HEK293 (cell line): ENCODE measurements around the gene NCKAP5.

ENCODE experiments used
- CTCF ChIA-PET: fragments of 350-600 bp; formaldehyde crosslinking; extraction: SDS; loops from one replicate; lab custom pipeline; 2021; ENCODE audit warnings: antibody characterized with exemption; lab: Yijun Ruan, JAX
- POLR2A ChIA-PET: fragments of 300-600 bp; formaldehyde crosslinking; extraction: SDS; loops from one replicate; lab custom pipeline; 2020; ENCODE audit warnings: antibody characterized with exemption, inconsistent platforms; lab: Yijun Ruan, JAX
- H3K27ac ChIP-seq: fragments of 200-500 bp; sonication (Bioruptor generic); 2 replicates; pipeline ENCODE4 v1.5.1; 2014; ENCODE audit warnings: low read depth, low read length, control low read depth, inconsistent platforms; ENCODE audit errors: extremely low read depth
- H3K36me3 ChIP-seq, 2 experiments: fragments of 200-500 bp in 1 of 2; sonication (Bioruptor generic) in 1 of 2; 1 replicate in 1 of 2; 2 replicates in 1 of 2; pipeline ENCODE4 v1.5.1; 2014 to 2017; ENCODE audit warnings: inconsistent platforms in 2 of 2, low read length in 2 of 2; ENCODE audit not compliant: control insufficient read depth in 2 of 2, insufficient read depth in 1 of 2
- H3K4me1 ChIP-seq: fragments of 200-500 bp; sonication (Bioruptor generic); 2 replicates; pipeline ENCODE4 v1.5.1; 2014; ENCODE audit warnings: mild to moderate bottlenecking, low read length, inconsistent platforms; ENCODE audit not compliant: control insufficient read depth, insufficient read depth
- H3K4me3 ChIP-seq: 2 replicates; pipeline ENCODE4 v1.5.1; 2011; ENCODE audit warnings: low read depth, mild to moderate bottlenecking, control low read depth, low read length, moderate library complexity
- H3K9me3 ChIP-seq: fragments of 200-500 bp; sonication (Bioruptor generic); 2 replicates; pipeline ENCODE4 v1.5.1; 2014; ENCODE audit warnings: low read depth, low read length, inconsistent platforms; ENCODE audit not compliant: control insufficient read depth, insufficient read depth
- EGR2 ChIP-seq: fragments of 450-650 bp; formaldehyde crosslinking; IDR thresholded peaks from 2 replicates; pipeline ENCODE4 v1.5.1; 2016; ENCODE audit warnings: low read depth, missing biosample characterization, missing genetic modification characterization
- HOXC10 ChIP-seq: sonication (generic); formaldehyde crosslinking; IDR thresholded peaks from 2 replicates; pipeline ENCODE4 v1.8.1; 2023; ENCODE audit warnings: mild to moderate bottlenecking, missing genetic modification reagents
- PRDM4 ChIP-seq: fragments of 450-650 bp; formaldehyde crosslinking; IDR thresholded peaks from 2 replicates; pipeline ENCODE4 v1.5.1; 2017; ENCODE audit warnings: missing biosample characterization, missing genetic modification characterization
- RBAK ChIP-seq: fragments of 450-650 bp; formaldehyde crosslinking; IDR thresholded peaks from 2 replicates; pipeline ENCODE4 v1.5.1; 2016; ENCODE audit warnings: missing biosample characterization, missing genetic modification characterization
- ZBTB7A ChIP-seq: fragments of 450-650 bp; formaldehyde crosslinking; IDR thresholded peaks from 2 replicates; pipeline ENCODE4 v1.5.1; 2016; ENCODE audit warnings: low read depth, missing biosample characterization, missing genetic modification characterization
- ZNF10 ChIP-seq: fragments of 450-650 bp; formaldehyde crosslinking; IDR thresholded peaks from 2 replicates; pipeline ENCODE4 v1.5.1; 2017; ENCODE audit warnings: missing biosample characterization, missing genetic modification characterization
- ZNF114 ChIP-seq: fragments of 450-650 bp; formaldehyde crosslinking; IDR thresholded peaks from 2 replicates; pipeline ENCODE4 v1.5.0; 2017; ENCODE audit warnings: missing biosample characterization, missing genetic modification characterization
- ZNF133 ChIP-seq: fragments of 450-650 bp; formaldehyde crosslinking; IDR thresholded peaks from 2 replicates; pipeline ENCODE4 v1.5.1; 2016; ENCODE audit warnings: missing biosample characterization, missing genetic modification characterization
- ZNF202 ChIP-seq: fragments of 450-650 bp; formaldehyde crosslinking; IDR thresholded peaks from 2 replicates; pipeline ENCODE4 v1.5.1; 2016; ENCODE audit warnings: missing biosample characterization, missing genetic modification characterization, borderline replicate concordance
- ZNF23 ChIP-seq: fragments of 450-650 bp; formaldehyde crosslinking; IDR thresholded peaks from 2 replicates; pipeline ENCODE4 v1.5.1; 2016; ENCODE audit warnings: missing biosample characterization, missing genetic modification characterization, borderline replicate concordance
- ZNF248 ChIP-seq: fragments of 450-650 bp; formaldehyde crosslinking; IDR thresholded peaks from 2 replicates; pipeline ENCODE4 v1.5.1; 2017; ENCODE audit warnings: missing biosample characterization, missing genetic modification characterization
- ZNF26 ChIP-seq: fragments of 450-650 bp; formaldehyde crosslinking; IDR thresholded peaks from 2 replicates; pipeline ENCODE4 v1.5.1; 2016; ENCODE audit warnings: missing biosample characterization, missing genetic modification characterization
- ZNF274 ChIP-seq, 2 experiments: fragments of 200-500 bp in 1 of 2; fragments of 450-650 bp in 1 of 2; sonication (Bioruptor generic) in 1 of 2; formaldehyde crosslinking in 1 of 2; IDR thresholded peaks; 2 replicates each; pipeline versions ENCODE4 v1.5.1 to v1.6.1; 2014 to 2016; ENCODE audit warnings: borderline replicate concordance in 1 of 2, inconsistent platforms in 1 of 2, low read length in 1 of 2, missing biosample characterization in 1 of 2, missing genetic modification characterization in 1 of 2
- ZNF341 ChIP-seq: fragments of 450-650 bp; formaldehyde crosslinking; IDR thresholded peaks from 2 replicates; pipeline ENCODE4; 2016; ENCODE audit warnings: low read depth, missing biosample characterization, missing genetic modification characterization
- ZNF391 ChIP-seq: fragments of 450-650 bp; formaldehyde crosslinking; IDR thresholded peaks from 2 replicates; pipeline ENCODE4 v1.5.1; 2016; ENCODE audit warnings: low read depth, missing biosample characterization, missing genetic modification characterization, borderline replicate concordance
- ZNF394 ChIP-seq: fragments of 450-650 bp; formaldehyde crosslinking; IDR thresholded peaks from 2 replicates; pipeline ENCODE4 v1.5.1; 2016; ENCODE audit warnings: missing biosample characterization, missing genetic modification characterization, mild to moderate bottlenecking, moderate library complexity, borderline replicate concordance
- ZNF433 ChIP-seq: fragments of 450-650 bp; formaldehyde crosslinking; IDR thresholded peaks from 2 replicates; pipeline ENCODE4 v1.5.1; 2016; ENCODE audit warnings: missing biosample characterization, missing genetic modification characterization, low read depth
- ZNF488 ChIP-seq: fragments of 450-650 bp; formaldehyde crosslinking; IDR thresholded peaks from 2 replicates; pipeline ENCODE4 v1.5.1; 2016; ENCODE audit warnings: missing biosample characterization, missing genetic modification characterization
- ZNF654 ChIP-seq: fragments of 450-650 bp; formaldehyde crosslinking; IDR thresholded peaks from 2 replicates; pipeline ENCODE4 v1.5.1; 2016; ENCODE audit warnings: low read depth, missing biosample characterization, missing genetic modification characterization
- ZNF677 ChIP-seq: fragments of 450-650 bp; IDR thresholded peaks from 2 replicates; pipeline ENCODE4 v1.5.0; 2018; ENCODE audit warnings: missing biosample characterization, mild to moderate bottlenecking, missing genetic modification characterization, moderate library complexity
- ZNF792 ChIP-seq: fragments of 450-650 bp; formaldehyde crosslinking; IDR thresholded peaks from 2 replicates; pipeline ENCODE4 v1.5.1; 2016; ENCODE audit warnings: missing biosample characterization, missing genetic modification characterization
- ZSCAN16 ChIP-seq: fragments of 450-650 bp; formaldehyde crosslinking; IDR thresholded peaks from 2 replicates; pipeline ENCODE4 v1.5.1; 2016; ENCODE audit warnings: missing biosample characterization, missing genetic modification characterization

NCKAP5 gene

GRCh38 chr2:133249362-133249761 is 318.9 kb downstream of the NCKAP5 start (continued):
- TF ChIP-seq PRDM4 (tag by site-specific recombination), result no peak
- no peak for TF ChIP-seq ZNF133
- TF ChIP-seq EGR2 (tag by site-specific recombination), result no peak
- TF ChIP-seq ZNF677 (tag by site-specific recombination), result no peak
- TF ChIP-seq ZSCAN16 (tag by site-specific recombination), result no peak

GRCh38 chr2:133248264-133248663 is 320.0 kb downstream of the NCKAP5 start:
- Histone ChIP-seq H3K27ac (no peak overlapping the region), H3K4me1 (no peaks in the 10 kb centered on the region), H3K36me3 (no peaks in the 10 kb centered on the region), H3K9me3 (no peaks in the 10 kb centered on the region), H3K4me3 (no peak overlapping the region)
- no peak for TF ChIP-seq ZNF202 (tag by site-specific recombination)
- TF ChIP-seq ZNF114 (tag by site-specific recombination), result no peak
- no peak for TF ChIP-seq ZNF792 (tag by site-specific recombination)
- no peak for TF ChIP-seq ZNF23 (tag by site-specific recombination)
- no peak for TF ChIP-seq ZNF248
- no peak for TF ChIP-seq ZNF654 (tag by site-specific recombination)
- TF ChIP-seq ZNF26 (tag by site-specific recombination), result no peak
- TF ChIP-seq ZNF433 (tag by site-specific recombination), result no peak
- no peak for TF ChIP-seq ZNF341 (tag by site-specific recombination)
- TF ChIP-seq ZNF394 (tag by site-specific recombination), result no peak
- no peak for TF ChIP-seq ZNF488 (tag by site-specific recombination)
- no peak for TF ChIP-seq ZBTB7A (tag by site-specific recombination)
- no peak for TF ChIP-seq ZNF10
- TF ChIP-seq ZNF391 (tag by site-specific recombination), result no peak
- no peak for TF ChIP-seq HOXC10 (CRISPR knock-in tag)
- TF ChIP-seq ZNF274 (IDR thresholded peaks at IDR 0.05; ENCODE audit: low read length), result no peak
- TF ChIP-seq ZNF274 (tag by site-specific recombination; IDR thresholded peaks at IDR 0.05; ENCODE audit: borderline replicate concordance), result no peak
- TF ChIP-seq RBAK, result no peak
- POLR2A ChIA-PET, result no interaction called here
- CTCF ChIA-PET, result no interaction called here
